ENCODE results near the gene ERBB4.
A peak's percentile ranks its signal among the peaks of the same experiment; 100 is the strongest.

The ERBB4 gene

GRCh38 chr2:211923019-211923418, 615.6 kb downstream of the ERBB4 start:
- TF ChIP-seq CTCF (IDR thresholded peaks at IDR 0.05) = no peak

- no peak for TF ChIP-seq CTCF (IDR thresholded peaks at IDR 0.05)
Measured at GRCh38 chr2:211903961-211904360, 634.6 kb downstream of the ERBB4 start.

GRCh38 chr2:211901226-211901846, 637.3 kb downstream of the ERBB4 start:
- TF ChIP-seq CTCF (IDR thresholded peaks at IDR 0.05) = no peak

GRCh38 chr2:211900518-211900917, 638.1 kb downstream of the ERBB4 start:
- no peak for TF ChIP-seq CTCF (IDR thresholded peaks at IDR 0.05)

GRCh38 chr2:211900000-211900399, 638.6 kb downstream of the ERBB4 start:
- no peak for TF ChIP-seq CTCF (IDR thresholded peaks at IDR 0.05)

- TF ChIP-seq CTCF (IDR thresholded peaks at IDR 0.05) = no peak
Measured at GRCh38 chr2:211898702-211899101, 639.9 kb downstream of the ERBB4 start.

GRCh38 chr2:211881449-211881848, 657.2 kb downstream of the ERBB4 start:
- TF ChIP-seq CTCF (IDR thresholded peaks at IDR 0.05) = no peak

GRCh38 chr2:211879323-211879722, 659.3 kb downstream of the ERBB4 start:
- TF ChIP-seq CTCF (IDR thresholded peaks at IDR 0.05) = peak; percentile 65
